Bronchial epithelial cell (primary cell): Measurements from ENCODE around the gene ELMO3. TPM values are rescaled to one million over a fixed set of nuclear protein-coding genes. Genes with fewer than 3 reads are reported as not detected.

Experiments
- DNase-seq: peaks from one replicate; pipeline ENCODE4 v3.0.0-alpha.2; 2010; ENCODE audit warnings: low read depth
- FAIRE-seq: peaks from 2 replicates; lab custom pipeline; 2011; peaks lifted over from hg19 to GRCh38; lab: Jason Lieb, UNC
- H3K27me3 ChIP-seq: 2 replicates; pipeline ENCODE4 v1.5.1; 2011; ENCODE audit warnings: low read length; ENCODE audit not compliant: control insufficient read depth, insufficient read depth
- H3K36me3 ChIP-seq: 2 replicates; pipeline ENCODE4 v1.5.1; 2011; ENCODE audit warnings: low read length; ENCODE audit not compliant: control insufficient read depth, insufficient read depth
- H3K4me3 ChIP-seq: 2 replicates; pipeline ENCODE4 v1.5.1; 2011; ENCODE audit warnings: mild to moderate bottlenecking, low read depth, low read length, control low read depth
- total RNA-seq: library from RNA; depleted of rRNA; stranded (reverse); fragments of >200 nt; gene quantifications from 2 replicates; pipeline ENCODE4 v1.2.1, GENCODE V29; 2014
- TF ChIP-seq, protein P1 (sequence below): IDR thresholded peaks from 2 replicates; pipeline ENCODE4 v1.5.1; 2011; ENCODE audit warnings: mild to moderate bottlenecking, moderate library complexity, low read length, control low read depth, inconsistent platforms; ENCODE audit not compliant: insufficient read depth, severe bottlenecking

The ELMO3 gene
- total RNA-seq, 1 donor from 2014 or later: 44.0 TPM

DNA sequence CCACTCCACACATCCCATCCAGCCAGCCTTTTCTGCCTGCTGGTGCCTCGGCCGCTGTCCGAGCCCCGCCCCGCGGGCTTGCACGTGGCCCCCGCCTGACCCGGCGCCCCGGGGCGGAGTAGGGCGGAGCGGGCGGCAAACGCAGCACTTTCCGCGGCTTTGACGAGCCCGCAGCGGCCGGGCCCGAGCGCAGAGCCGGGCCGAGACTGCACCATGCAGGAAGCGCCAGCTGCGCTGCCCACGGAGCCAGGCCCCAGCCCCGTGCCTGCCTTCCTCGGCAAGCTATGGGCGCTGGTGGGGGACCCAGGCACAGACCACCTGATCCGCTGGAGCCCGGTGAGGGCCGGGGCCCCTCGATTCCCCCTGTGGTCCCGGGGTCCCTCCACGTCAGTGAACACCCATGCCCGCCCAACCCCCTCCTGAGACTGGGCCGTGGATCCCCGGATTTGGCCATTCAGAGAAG lies 34.3 kb upstream of the ELMO3 start, which contains the start of gene HSF4:
HSF4 (plus strand) TSS at position 147 of the 463 bp plus-strand sequence; CDS start at position 214, 67 bp downstream.
- DNase-seq: no peak
- Histone ChIP-seq H3K36me3 (peaks cover 2% of the 10 kb centered on the region), H3K4me3 (peak within 1 kb of the TSS; percentile 21), H3K27me3 (peaks cover 14% of the 10 kb centered on the region)
- no peak for FAIRE-seq
- TF ChIP-seq, protein P1, sequence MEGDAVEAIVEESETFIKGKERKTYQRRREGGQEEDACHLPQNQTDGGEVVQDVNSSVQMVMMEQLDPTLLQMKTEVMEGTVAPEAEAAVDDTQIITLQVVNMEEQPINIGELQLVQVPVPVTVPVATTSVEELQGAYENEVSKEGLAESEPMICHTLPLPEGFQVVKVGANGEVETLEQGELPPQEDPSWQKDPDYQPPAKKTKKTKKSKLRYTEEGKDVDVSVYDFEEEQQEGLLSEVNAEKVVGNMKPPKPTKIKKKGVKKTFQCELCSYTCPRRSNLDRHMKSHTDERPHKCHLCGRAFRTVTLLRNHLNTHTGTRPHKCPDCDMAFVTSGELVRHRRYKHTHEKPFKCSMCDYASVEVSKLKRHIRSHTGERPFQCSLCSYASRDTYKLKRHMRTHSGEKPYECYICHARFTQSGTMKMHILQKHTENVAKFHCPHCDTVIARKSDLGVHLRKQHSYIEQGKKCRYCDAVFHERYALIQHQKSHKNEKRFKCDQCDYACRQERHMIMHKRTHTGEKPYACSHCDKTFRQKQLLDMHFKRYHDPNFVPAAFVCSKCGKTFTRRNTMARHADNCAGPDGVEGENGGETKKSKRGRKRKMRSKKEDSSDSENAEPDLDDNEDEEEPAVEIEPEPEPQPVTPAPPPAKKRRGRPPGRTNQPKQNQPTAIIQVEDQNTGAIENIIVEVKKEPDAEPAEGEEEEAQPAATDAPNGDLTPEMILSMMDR: no peak

- H3K36me3 ChIP-seq: peaks cover 2% of the 10 kb centered on the region
- no peak overlapping the region for H3K4me3 ChIP-seq
- H3K27me3 ChIP-seq: peaks cover 14% of the 10 kb centered on the region
- FAIRE-seq (no peak), DNase-seq (no peak)
- TF ChIP-seq, protein P1: no peak
Measured at GRCh38 chr16:67165121-67166078, 33.5 kb upstream of the ELMO3 start.

DNA sequence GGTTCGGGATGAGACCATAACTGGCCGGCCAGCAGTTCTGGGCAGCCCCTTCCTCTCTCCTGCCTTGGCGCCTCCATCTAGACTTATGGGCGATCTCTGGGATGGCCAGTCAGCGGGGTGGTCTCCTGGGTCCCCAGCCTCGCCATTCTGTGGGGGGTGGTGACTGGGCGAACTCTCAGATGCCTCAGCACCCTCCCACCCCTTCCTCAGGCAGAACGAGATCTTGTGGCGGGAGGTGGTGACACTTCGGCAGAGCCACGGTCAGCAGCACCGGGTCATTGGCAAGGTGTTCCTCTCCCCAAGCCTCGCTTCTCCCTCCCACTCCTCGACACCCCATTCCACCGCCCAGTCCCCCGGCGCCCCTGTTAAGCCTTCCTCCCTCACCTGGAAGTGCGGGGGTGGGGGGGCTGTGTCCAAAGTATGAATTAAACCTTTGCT lies 32.8 kb upstream of the ELMO3 start:
- TF ChIP-seq, protein P1: no peak
- Histone ChIP-seq H3K27me3 (peaks cover 14% of the 10 kb centered on the region), H3K36me3 (peaks cover 2% of the 10 kb centered on the region), H3K4me3 (no peak overlapping the region)
- DNase-seq (no peak), FAIRE-seq (no peak)

- TF ChIP-seq, protein P1: no peak
- H3K4me3 ChIP-seq: no peak overlapping the region
- no peaks in the 10 kb centered on the region for H3K36me3 ChIP-seq
- H3K27me3 ChIP-seq: peaks cover 14% of the 10 kb centered on the region
- FAIRE-seq (no peak), DNase-seq (no peak)
Measured at GRCh38 chr16:67166598-67167168, 32.2 kb upstream of the ELMO3 start.

GRCh38 chr16:67167588-67167987 lies 31.3 kb upstream of the ELMO3 start:
- Histone ChIP-seq H3K27me3 (peaks cover 14% of the 10 kb centered on the region), H3K4me3 (no peak overlapping the region), H3K36me3 (no peaks in the 10 kb centered on the region)
- DNase-seq (no peak), FAIRE-seq (no peak)
- TF ChIP-seq, protein P1: no peak
